Dendritic cell treated with granulocyte-macrophage colony-stimulating factor and Interleukin-4, amounts not matched to agents 40 ng/mL and 50 ng/mL, for 4 days (primary cell): Measurements from ENCODE around the gene C16orf90.
A peak's percentile ranks its signal among the peaks of the same experiment; 100 is the strongest.

Experiments used
- H3K27ac Mint-ChIP-seq: one replicate; pipeline ENCODE4 v1.8.0; 2022; ENCODE audit warnings: mild to moderate bottlenecking, mixed read lengths
- H3K27me3 Mint-ChIP-seq: one replicate; pipeline ENCODE4 v1.8.0; 2022; ENCODE audit warnings: mild to moderate bottlenecking, mixed read lengths
- H3K36me3 Mint-ChIP-seq: one replicate; pipeline ENCODE4 v1.8.0; 2022; ENCODE audit warnings: low read depth, mixed read lengths
- H3K4me1 Mint-ChIP-seq: one replicate; pipeline ENCODE4 v1.8.0; 2022; ENCODE audit warnings: low read depth, mixed read lengths
- H3K4me3 Mint-ChIP-seq: one replicate; pipeline ENCODE4 v1.8.0; 2022; ENCODE audit warnings: mild to moderate bottlenecking, moderate library complexity, mixed read lengths
- H3K9me3 Mint-ChIP-seq: one replicate; pipeline ENCODE4 v1.8.0; 2022; ENCODE audit warnings: mixed read lengths
- intact Hi-C: fragments of 100-400 bp; cut with micrococcal nuclease; formaldehyde crosslinking; loops from one replicate; pipeline ENCODE4 v1.15.0; 2022

Gene C16orf90

DNA sequence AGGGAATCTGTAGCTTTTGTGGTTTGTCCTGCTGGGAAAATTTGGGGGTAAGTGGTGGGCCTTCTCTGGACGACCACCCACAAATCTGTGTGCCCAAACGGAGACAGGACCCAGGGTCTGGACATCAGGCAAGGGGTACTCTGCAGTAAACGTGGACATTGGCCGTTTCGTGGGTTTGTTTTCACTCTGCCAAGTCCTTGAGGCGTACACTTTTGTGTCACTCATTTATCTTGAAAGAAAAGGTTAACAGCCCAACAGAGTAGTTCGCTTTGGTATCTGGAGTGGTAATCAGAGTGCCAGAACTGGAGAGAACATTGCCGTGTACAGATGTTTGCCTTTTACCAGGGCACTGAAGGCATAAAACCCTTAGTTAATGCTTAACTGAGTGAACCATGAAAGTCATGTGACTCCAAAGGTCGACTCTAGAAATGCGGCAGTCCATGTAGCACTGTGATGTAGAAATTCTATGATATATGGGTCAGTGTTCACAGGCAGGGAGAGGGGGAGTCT is 36.4 kb downstream of the C16orf90 start:
- H3K27me3 Mint-ChIP-seq: no peaks in the 10 kb centered on the region
- H3K36me3 Mint-ChIP-seq: peaks cover 13% of the 10 kb centered on the region
- intact Hi-C loops: loop anchor here (5.0 kb wide), 1 partner anchor 152 kb away; the partner anchor contains the start of genes TIGD7 and ZNF75A
- peak overlapping the region; percentile 85 for H3K4me3 Mint-ChIP-seq
- no peaks in the 10 kb centered on the region for H3K9me3 Mint-ChIP-seq
- peak overlapping the region; percentile 85 for H3K27ac Mint-ChIP-seq
- H3K4me1 Mint-ChIP-seq: peaks cover 53% of the 10 kb centered on the region

DNA sequence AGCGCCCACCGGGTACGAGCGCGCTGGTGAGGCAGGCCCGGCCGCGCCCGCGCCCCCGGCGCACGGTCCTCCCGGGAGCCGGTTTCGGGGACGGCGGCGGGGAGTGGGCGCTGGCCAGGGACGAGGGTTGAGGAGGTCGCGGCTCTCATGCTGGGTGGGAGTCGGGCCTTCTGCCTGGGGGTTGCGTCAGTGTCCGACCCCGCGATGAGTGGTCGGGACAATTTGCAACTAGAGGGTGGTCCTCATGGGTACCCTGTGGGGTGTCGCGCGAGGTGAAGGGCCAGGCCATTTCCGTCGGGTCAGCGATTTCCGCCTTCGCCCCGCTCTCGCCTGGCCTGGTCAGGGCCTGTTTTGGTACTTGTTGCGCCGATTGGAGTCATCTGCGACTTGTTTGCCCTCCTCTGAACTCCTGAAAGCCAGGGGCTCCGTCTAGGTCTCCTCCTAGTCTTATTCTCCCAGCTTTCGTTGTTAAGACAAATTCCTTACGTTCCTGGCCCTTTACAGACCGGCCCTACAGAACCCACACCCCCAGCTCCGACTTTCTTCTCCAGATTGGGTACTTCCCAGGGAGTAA is 36.9 kb downstream of the C16orf90 start:
- H3K4me3 Mint-ChIP-seq: peak overlapping the region; percentile 85
- intact Hi-C loops: loop anchor here (5.0 kb wide), 1 partner anchor 151 kb away; the partner anchor contains the start of genes TIGD7 and ZNF75A
- H3K36me3 Mint-ChIP-seq: peaks cover 13% of the 10 kb centered on the region
- H3K9me3 Mint-ChIP-seq: no peaks in the 10 kb centered on the region
- H3K27ac Mint-ChIP-seq: peak overlapping the region; percentile 85
- H3K4me1 Mint-ChIP-seq: peaks cover 52% of the 10 kb centered on the region
- H3K27me3 Mint-ChIP-seq: no peaks in the 10 kb centered on the region

DNA sequence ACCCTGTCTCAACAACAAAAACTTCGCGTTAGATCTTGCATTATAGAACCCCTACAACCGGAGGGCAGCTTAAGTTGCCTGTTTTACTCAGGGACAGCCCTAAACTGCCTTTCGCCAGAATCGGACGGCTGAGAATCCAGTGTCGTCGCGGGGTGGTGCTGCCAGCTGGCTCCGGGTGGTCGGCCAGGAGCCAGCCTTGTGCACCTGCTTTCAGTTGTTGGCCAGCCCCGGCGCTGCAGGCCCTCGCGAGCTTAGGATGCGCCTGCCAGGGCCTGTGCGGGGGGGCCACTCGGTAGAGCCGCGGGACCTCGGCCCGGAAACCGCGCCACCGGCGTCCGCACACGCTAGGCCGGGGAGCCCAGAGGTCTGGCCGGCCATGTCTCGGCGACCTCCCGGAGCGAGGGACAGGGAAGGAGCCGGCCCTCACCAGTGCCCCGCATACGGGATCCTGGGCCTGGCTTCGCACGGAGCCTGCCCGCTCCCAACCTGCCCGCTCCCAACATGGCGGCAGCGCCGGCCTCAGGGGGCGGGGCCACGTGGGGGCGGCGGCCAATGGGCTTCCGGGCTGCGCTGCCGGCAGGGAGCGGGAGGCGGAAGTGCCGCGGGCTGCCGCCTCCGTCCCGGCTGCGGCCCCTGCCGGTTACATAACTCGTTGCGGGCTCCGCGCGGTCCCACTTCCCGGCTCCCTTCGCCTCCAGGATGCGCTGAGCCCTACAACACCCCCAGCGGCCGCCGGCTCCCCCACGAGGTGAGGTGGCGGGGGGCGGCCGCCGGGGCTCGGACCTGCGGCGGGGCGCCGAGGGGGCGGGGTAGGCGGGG is 37.6 kb downstream of the C16orf90 start:
- Mint-ChIP-seq H3K4me1 (peaks cover 52% of the 10 kb centered on the region), H3K27me3 (no peaks in the 10 kb centered on the region), H3K36me3 (peaks cover 15% of the 10 kb centered on the region), H3K9me3 (no peaks in the 10 kb centered on the region), H3K4me3 (peak overlapping the region; percentile 74), H3K27ac (peak overlapping the region; percentile 85)
- intact Hi-C loops: loop anchor here (1.0 to 5.0 kb wide), 4 partner anchors 43 to 193 kb away; partner anchors contain the start of genes TIGD7, ZNF174, ZNF75A and ZSCAN32

DNA sequence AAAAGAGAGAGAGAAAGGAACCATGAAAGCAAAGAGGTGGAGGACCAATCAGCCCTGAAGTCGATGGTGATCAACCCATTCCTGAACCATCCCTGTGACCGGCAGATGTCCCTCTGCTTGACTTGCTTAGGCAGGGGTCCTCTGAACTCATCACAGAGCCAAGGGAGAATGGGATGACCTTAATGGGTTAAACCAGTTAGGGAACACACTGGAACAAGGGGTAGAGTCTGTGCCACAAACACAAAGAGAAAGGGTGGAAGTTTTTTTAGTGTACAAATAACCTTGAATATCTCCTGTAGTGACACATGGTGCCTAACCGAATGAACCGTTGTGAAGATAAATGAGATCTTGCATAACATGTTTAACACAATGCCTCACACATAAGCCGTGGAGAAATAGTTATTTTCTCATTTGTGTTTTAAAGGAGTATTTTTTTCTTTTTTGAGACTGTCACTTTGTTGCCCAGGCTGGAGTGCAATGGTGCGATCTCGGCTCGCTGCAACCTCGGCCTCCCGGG is 40.6 kb downstream of the C16orf90 start:
- Mint-ChIP-seq H3K36me3 (peaks cover 35% of the 10 kb centered on the region), H3K27me3 (no peaks in the 10 kb centered on the region), H3K4me1 (peaks cover 25% of the 10 kb centered on the region), H3K9me3 (no peaks in the 10 kb centered on the region), H3K4me3 (no peak overlapping the region), H3K27ac (no peak overlapping the region)
- intact Hi-C loops: loop anchor here (5.0 kb wide), 1 partner anchor 147 kb away; the partner anchor contains the start of genes TIGD7 and ZNF75A

DNA sequence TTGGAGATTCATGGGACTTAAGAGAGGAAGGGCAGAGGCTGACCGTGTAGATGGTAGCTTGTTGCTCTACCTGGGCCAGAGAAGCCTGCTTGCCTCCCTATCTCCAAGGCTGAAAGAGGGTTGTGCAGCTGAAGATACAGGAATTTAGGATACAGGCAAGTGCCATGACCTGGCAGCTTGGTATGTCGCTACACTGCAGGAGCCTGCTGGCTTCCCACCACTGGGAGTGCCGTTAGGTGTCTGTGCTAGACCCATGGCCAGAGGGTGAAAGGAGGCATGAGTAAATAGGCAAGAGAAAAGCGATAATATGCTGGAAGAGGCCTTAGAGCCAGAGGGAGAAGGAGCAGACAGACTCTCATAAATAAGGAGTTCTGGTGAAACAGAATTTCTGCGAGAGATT is 41.2 kb downstream of the C16orf90 start:
- H3K9me3 Mint-ChIP-seq: no peaks in the 10 kb centered on the region
- H3K36me3 Mint-ChIP-seq: peaks cover 37% of the 10 kb centered on the region
- intact Hi-C loops: no loop called here
- peaks cover 19% of the 10 kb centered on the region for H3K4me1 Mint-ChIP-seq
- no peak overlapping the region for H3K4me3 Mint-ChIP-seq
- H3K27ac Mint-ChIP-seq: no peak overlapping the region
- H3K27me3 Mint-ChIP-seq: no peaks in the 10 kb centered on the region

DNA sequence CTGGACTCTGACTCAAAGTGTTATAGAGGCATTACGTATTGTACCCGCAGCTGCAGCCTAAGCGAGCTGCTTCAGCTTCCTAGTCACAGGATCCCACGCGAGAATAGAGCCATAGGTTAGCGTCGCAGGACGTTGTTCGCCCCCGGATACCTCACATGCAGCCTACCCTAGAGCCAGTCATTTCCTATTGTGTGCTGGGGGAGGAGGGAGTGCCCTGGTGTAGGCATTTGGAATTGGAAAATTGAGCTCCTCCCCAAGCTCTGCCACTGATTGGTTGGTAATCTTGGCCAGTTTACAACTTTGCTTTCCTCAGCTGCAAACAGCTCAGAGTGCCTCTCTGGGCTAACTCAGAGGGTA is 51.3 kb downstream of the C16orf90 start:
- Mint-ChIP-seq H3K4me3 (peak overlapping the region; percentile 94), H3K4me1 (peaks cover 5% of the 10 kb centered on the region), H3K36me3 (peaks cover 65% of the 10 kb centered on the region), H3K27ac (peak overlapping the region; percentile 91), H3K9me3 (peaks cover 28% of the 10 kb centered on the region), H3K27me3 (no peaks in the 10 kb centered on the region)
- intact Hi-C loops: no loop called here
